Nephron progenitor cell (in vitro differentiated cells): Measurements from ENCODE around the gene CDC20.

ENCODE experiments used
- DNase-seq: peaks from one replicate; pipeline ENCODE4 v3.0.0; 2021
- H3K27ac Mint-ChIP-seq: 2 replicates; pipeline ENCODE4 v1.8.0; 2021; ENCODE audit warnings: mild to moderate bottlenecking, moderate library complexity, mixed read lengths
- H3K27me3 Mint-ChIP-seq: 2 replicates; pipeline ENCODE4 v1.8.0; 2021; ENCODE audit warnings: mild to moderate bottlenecking, low read depth, mixed read lengths; ENCODE audit not compliant: poor library complexity
- H3K36me3 Mint-ChIP-seq: 2 replicates; pipeline ENCODE4 v1.8.0; 2021; ENCODE audit warnings: low read depth, mixed read lengths
- H3K4me1 Mint-ChIP-seq: 2 replicates; pipeline ENCODE4 v1.8.0; 2021; ENCODE audit warnings: mixed read lengths
- H3K4me3 Mint-ChIP-seq: 2 replicates; pipeline ENCODE4 v1.8.0; 2021; ENCODE audit warnings: mild to moderate bottlenecking, moderate library complexity, mixed read lengths
- H3K9me3 Mint-ChIP-seq: 2 replicates; pipeline ENCODE4 v1.8.0; 2021; ENCODE audit warnings: mild to moderate bottlenecking, moderate library complexity, mixed read lengths
- TF ChIP-seq, protein P1 (sequence below): fragments of 200-600 bp; sonication (generic); IDR thresholded peaks from 2 replicates; pipeline ENCODE4 v1.5.0; 2021; ENCODE audit warnings: antibody characterized with exemption

The CDC20 gene

DNA sequence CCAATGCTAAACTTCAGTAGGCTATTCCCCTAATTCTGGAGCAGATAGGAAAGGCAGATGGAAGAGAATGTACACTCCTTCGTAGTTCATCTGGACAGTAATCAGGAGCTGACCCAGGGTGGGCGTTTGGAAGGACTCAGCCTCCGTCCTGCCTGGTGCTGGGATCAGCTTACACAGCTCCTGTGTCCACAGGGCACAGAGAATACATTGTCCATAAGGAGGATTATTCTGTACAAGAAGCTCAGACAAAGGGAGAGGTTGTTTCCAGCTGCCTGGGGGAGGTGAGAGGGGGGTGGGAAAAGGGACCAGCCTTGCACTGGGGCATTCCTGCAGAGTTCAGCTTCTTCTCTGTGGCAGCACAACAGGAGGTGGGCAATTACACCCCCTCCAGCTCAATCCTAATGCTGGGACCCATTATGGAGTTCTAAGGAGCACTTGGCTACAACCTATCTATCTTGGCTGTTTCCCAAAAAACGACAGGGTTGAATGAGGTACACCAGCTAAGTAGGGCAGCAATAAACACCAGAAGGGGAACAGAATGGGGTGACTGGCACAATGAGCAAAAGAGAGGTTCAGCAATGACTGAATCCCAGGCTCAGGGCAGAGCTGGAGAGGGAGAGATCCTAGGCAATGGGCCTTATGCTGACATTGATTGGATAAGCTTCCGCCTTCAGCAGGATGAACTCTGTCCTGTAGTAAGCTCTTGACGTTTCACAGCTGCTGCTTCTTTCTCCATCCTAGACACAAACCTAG, 23.4 kb downstream of the CDC20 start:
- Mint-ChIP-seq H3K27ac (peak overlapping the region; percentile 52), H3K9me3 (no peaks in the 10 kb centered on the region), H3K27me3 (peaks cover 3% of the 10 kb centered on the region), H3K4me3 (no peak overlapping the region), H3K36me3 (peaks cover 30% of the 10 kb centered on the region), H3K4me1 (no peaks in the 10 kb centered on the region)
- DNase-seq: no peak
- TF ChIP-seq, protein P1, sequence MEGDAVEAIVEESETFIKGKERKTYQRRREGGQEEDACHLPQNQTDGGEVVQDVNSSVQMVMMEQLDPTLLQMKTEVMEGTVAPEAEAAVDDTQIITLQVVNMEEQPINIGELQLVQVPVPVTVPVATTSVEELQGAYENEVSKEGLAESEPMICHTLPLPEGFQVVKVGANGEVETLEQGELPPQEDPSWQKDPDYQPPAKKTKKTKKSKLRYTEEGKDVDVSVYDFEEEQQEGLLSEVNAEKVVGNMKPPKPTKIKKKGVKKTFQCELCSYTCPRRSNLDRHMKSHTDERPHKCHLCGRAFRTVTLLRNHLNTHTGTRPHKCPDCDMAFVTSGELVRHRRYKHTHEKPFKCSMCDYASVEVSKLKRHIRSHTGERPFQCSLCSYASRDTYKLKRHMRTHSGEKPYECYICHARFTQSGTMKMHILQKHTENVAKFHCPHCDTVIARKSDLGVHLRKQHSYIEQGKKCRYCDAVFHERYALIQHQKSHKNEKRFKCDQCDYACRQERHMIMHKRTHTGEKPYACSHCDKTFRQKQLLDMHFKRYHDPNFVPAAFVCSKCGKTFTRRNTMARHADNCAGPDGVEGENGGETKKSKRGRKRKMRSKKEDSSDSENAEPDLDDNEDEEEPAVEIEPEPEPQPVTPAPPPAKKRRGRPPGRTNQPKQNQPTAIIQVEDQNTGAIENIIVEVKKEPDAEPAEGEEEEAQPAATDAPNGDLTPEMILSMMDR: no peak

DNA sequence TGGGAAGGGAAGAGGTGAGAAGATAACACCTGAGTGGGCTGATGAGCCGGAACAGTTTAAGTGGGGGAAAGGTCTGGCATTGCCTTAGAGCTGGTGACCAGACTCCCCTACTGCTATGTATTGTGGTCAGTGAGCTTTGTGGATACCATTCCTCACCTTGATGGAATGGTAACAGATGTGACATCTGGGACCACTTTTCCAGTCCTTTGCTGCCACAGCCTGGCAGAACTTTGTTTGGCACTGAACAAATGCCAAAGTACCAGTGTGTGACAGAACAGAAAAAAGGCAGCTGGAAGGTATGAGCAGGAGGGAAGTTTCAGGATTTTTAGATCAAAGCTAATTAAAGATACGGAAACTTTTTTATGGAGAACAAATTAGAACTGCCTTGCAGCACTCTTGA, 24.7 kb downstream of the CDC20 start:
- H3K9me3 Mint-ChIP-seq: no peaks in the 10 kb centered on the region
- H3K27ac Mint-ChIP-seq: peak overlapping the region; percentile 37
- peaks cover 3% of the 10 kb centered on the region for H3K27me3 Mint-ChIP-seq
- no peak overlapping the region for H3K4me3 Mint-ChIP-seq
- H3K4me1 Mint-ChIP-seq: peaks cover 3% of the 10 kb centered on the region
- no peak for DNase-seq
- TF ChIP-seq, protein P1: no peak
- H3K36me3 Mint-ChIP-seq: peaks cover 30% of the 10 kb centered on the region

- Mint-ChIP-seq H3K9me3 (no peaks in the 10 kb centered on the region), H3K4me1 (peaks cover 24% of the 10 kb centered on the region), H3K36me3 (peaks cover 24% of the 10 kb centered on the region), H3K27me3 (peaks cover 3% of the 10 kb centered on the region), H3K27ac (no peak overlapping the region), H3K4me3 (no peak overlapping the region)
- TF ChIP-seq, protein P1: no peak
- DNase-seq: no peak
These were observed 27.9 kb downstream of the CDC20 start for GRCh38 chr1:43386676-43387075.

DNA sequence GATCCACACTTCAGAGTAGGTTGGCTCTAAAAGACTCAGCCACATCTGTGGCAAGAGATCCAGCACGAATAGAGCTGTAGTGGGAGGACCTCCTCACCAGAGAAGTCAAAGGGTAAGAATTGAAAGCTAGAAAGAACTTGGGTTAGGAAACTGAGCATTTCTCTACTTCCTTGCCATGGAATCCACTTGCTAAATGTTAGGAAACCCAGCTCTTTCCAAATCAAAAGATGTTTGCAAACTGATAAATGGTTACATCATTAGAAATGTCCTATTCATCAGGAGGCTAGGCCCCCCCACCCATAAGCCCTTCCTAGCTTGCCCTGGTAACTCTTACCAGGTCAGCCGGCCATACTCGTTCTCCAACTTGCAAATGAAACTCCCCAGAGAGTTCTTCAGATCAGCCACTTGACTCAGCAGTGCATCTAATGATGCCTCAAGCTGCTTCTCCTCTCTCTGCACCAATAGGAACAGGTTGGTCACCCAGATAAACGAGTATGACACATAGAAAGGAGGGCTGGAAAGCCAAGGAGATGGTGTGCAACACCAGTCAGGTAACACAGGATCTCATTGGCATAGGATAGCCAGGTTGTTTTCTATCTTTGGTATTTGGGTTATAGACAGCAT, 29.3 kb downstream of the CDC20 start:
- Mint-ChIP-seq H3K4me1 (peaks cover 24% of the 10 kb centered on the region), H3K36me3 (peaks cover 21% of the 10 kb centered on the region), H3K9me3 (no peaks in the 10 kb centered on the region), H3K27me3 (no peaks in the 10 kb centered on the region), H3K27ac (no peak overlapping the region), H3K4me3 (peak overlapping the region; percentile 99)
- TF ChIP-seq, protein P1: no peak
- DNase-seq: no peak

DNA sequence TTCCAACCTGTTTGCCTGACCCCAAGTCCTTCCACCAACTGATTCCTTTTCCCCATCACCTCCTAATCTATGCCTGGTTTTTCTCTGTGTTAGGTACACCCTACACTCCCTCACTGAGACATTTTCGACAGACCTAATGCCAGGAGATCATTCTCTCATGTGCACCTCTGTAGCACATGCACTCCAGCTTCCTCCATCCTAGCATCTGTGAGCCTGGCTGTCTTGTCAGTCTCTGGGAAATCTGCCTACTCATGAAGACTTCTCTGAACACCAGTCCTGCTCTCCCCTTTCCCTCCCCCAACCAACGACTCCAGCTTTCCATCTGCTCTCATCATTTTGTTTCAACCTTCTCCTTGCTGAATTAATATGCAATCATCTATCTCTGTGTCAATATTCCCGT, 29.8 kb downstream of the CDC20 start:
- Mint-ChIP-seq H3K4me3 (peak overlapping the region; percentile 99), H3K9me3 (no peaks in the 10 kb centered on the region), H3K27ac (peak overlapping the region; percentile 4), H3K4me1 (peaks cover 24% of the 10 kb centered on the region), H3K27me3 (no peaks in the 10 kb centered on the region), H3K36me3 (peaks cover 16% of the 10 kb centered on the region)
- DNase-seq: no peak
- TF ChIP-seq, protein P1: no peak
